Measurements from ENCODE around the gene AGBL1.

Gene AGBL1

GRCh38 chr15:86079508-86080266 lies at the start of gene AGBL1:
Gene AGBL1 (plus strand): TSS chr15:86079871.
- no peak for DNase-seq

GRCh38 chr15:86034904-86035303 lies 44.8 kb upstream of the AGBL1 start:
- no peak for DNase-seq

GRCh38 chr15:86036243-86036642 lies 43.4 kb upstream of the AGBL1 start:
- no peak for DNase-seq

- no peak for DNase-seq
Measured at GRCh38 chr15:86038491-86038890, 41.2 kb upstream of the AGBL1 start.

- no peak for DNase-seq
Measured at GRCh38 chr15:86040356-86041033, 39.2 kb upstream of the AGBL1 start.

GRCh38 chr15:86041399-86041798 lies 38.3 kb upstream of the AGBL1 start:
- no peak for DNase-seq

- no peak for DNase-seq
Measured at GRCh38 chr15:86042226-86042625, 37.4 kb upstream of the AGBL1 start.

- DNase-seq, result no peak
Measured at GRCh38 chr15:86044981-86045380, 34.7 kb upstream of the AGBL1 start.

- DNase-seq, result no peak
Measured at GRCh38 chr15:86054338-86054737, 25.3 kb upstream of the AGBL1 start.

- DNase-seq, result no peak
Measured at GRCh38 chr15:86055688-86056087, 24.0 kb upstream of the AGBL1 start.

- DNase-seq, result no peak
Measured at GRCh38 chr15:86059851-86060250, 19.8 kb upstream of the AGBL1 start.

GRCh38 chr15:86060674-86061073 lies 19.0 kb upstream of the AGBL1 start:
- DNase-seq, result no peak

- no peak for DNase-seq
Measured at GRCh38 chr15:86061581-86061980, 18.1 kb upstream of the AGBL1 start.

GRCh38 chr15:86062646-86063243 lies 16.9 kb upstream of the AGBL1 start:
- DNase-seq, result no peak

- DNase-seq, result no peak
Measured at GRCh38 chr15:86063356-86064095, 16.1 kb upstream of the AGBL1 start.

- DNase-seq, result no peak
Measured at GRCh38 chr15:86064326-86064725, 15.3 kb upstream of the AGBL1 start.

- DNase-seq, result no peak
Measured at GRCh38 chr15:86066174-86066834, 13.4 kb upstream of the AGBL1 start.

- DNase-seq, result no peak
Measured at GRCh38 chr15:86073281-86073680, 6.4 kb upstream of the AGBL1 start.

GRCh38 chr15:86076468-86076867 lies 3.2 kb upstream of the AGBL1 start:
- DNase-seq, result no peak

- no peak for DNase-seq
Measured at GRCh38 chr15:86077070-86077469, 2.6 kb upstream of the AGBL1 start.

GRCh38 chr15:86080302-86080701 lies 631 bp downstream of the AGBL1 start:
- no peak for DNase-seq

GRCh38 chr15:86082619-86083380 lies 3.1 kb downstream of the AGBL1 start:
- no peak for DNase-seq

Measured in CD4-positive, alpha-beta T cell treated with Interleukin-12 subunit alpha and Interleukin-12 subunit beta, for 1 hour (primary cell).